Measurements from ENCODE around the gene PLLP.

DNA sequence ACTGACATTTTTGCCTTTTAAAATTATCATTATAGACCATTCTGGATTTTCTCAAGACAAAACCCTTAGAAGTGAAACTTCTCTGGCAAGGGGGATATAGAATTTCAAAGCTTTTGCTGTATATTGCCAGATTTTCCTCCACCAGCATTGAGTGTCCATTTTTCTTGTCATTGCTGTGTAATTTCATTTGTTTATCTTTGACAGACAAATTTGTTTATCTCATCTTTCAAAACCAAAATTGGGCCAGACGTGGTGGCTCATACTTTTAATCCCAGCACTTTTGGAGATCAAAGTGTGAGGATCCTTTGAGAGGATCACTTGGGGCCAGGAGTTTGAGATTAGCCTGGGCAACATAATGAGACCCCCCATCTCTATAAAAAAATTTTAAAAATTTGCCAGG, 55.4 kb downstream of the PLLP start:
- no peak for TF ChIP-seq EZH2 (IDR thresholded peaks at IDR 0.05; ENCODE audit: borderline replicate concordance, insufficient read depth, low read depth, low read length, poor library complexity, severe bottlenecking)
- TF ChIP-seq, protein P1, sequence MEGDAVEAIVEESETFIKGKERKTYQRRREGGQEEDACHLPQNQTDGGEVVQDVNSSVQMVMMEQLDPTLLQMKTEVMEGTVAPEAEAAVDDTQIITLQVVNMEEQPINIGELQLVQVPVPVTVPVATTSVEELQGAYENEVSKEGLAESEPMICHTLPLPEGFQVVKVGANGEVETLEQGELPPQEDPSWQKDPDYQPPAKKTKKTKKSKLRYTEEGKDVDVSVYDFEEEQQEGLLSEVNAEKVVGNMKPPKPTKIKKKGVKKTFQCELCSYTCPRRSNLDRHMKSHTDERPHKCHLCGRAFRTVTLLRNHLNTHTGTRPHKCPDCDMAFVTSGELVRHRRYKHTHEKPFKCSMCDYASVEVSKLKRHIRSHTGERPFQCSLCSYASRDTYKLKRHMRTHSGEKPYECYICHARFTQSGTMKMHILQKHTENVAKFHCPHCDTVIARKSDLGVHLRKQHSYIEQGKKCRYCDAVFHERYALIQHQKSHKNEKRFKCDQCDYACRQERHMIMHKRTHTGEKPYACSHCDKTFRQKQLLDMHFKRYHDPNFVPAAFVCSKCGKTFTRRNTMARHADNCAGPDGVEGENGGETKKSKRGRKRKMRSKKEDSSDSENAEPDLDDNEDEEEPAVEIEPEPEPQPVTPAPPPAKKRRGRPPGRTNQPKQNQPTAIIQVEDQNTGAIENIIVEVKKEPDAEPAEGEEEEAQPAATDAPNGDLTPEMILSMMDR (IDR thresholded peaks at IDR 0.05): no peak
